Esophagus muscularis mucosa (tissue), 3 donors: ENCODE measurements around the gene NR1I3.

Source experiments
- CTCF ChIP-seq, 3 experiments: fragments of 200-600 bp in 2 of 3; fragments of 450-650 bp in 1 of 3; sonication (generic) in 2 of 3; IDR thresholded peaks; one replicate each; pipeline ENCODE4 v1.5.1; 2017 to 2019; ENCODE audit warnings: antibody characterized with exemption in 3 of 3, mild to moderate bottlenecking in 2 of 3, moderate library complexity in 1 of 3
- POLR2A ChIP-seq: fragments of 450-650 bp; IDR thresholded peaks from one replicate; pipeline ENCODE4 v1.6.1; 2017; ENCODE audit warnings: antibody characterized with exemption, moderate library complexity, mild to moderate bottlenecking, low read depth
- POLR2AphosphoS5 ChIP-seq, 2 donors: sonication (generic); formaldehyde crosslinking; IDR thresholded peaks; one replicate each; pipeline ENCODE4 v1.6.1; 2017; ENCODE audit warnings: antibody characterized with exemption in 2 of 2

- TF ChIP-seq CTCF (IDR thresholded peaks at IDR 0.05): no peak
- TF ChIP-seq POLR2AphosphoS5 (IDR thresholded peaks at IDR 0.05): no peak
- no peak for TF ChIP-seq POLR2A
These were observed 20.2 kb downstream of the NR1I3 start for GRCh38 chr1:161217831-161218230.
